ENCODE data around the gene ABCC2.

DNA sequence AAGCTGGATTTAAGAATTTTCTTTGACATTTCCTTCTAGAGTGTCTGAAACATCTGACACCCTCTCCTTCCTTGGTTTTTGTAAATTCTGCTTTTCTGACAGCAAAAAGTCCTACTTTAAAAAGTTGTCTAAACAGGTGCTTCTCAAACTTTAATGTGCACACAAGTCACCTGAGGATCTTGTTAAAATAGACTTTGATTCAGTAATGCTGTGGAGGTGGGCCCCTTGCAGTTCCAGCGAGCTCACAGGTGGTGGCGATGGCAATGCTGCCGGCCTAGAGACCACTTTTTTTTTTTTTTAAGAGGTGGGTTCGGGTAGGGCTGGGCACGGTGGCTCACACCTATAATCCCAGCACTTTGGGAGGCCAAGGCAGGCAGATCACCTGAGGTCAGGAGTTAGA is 77.1 kb downstream of the ABCC2 start:
- TF ChIP-seq, protein P1, sequence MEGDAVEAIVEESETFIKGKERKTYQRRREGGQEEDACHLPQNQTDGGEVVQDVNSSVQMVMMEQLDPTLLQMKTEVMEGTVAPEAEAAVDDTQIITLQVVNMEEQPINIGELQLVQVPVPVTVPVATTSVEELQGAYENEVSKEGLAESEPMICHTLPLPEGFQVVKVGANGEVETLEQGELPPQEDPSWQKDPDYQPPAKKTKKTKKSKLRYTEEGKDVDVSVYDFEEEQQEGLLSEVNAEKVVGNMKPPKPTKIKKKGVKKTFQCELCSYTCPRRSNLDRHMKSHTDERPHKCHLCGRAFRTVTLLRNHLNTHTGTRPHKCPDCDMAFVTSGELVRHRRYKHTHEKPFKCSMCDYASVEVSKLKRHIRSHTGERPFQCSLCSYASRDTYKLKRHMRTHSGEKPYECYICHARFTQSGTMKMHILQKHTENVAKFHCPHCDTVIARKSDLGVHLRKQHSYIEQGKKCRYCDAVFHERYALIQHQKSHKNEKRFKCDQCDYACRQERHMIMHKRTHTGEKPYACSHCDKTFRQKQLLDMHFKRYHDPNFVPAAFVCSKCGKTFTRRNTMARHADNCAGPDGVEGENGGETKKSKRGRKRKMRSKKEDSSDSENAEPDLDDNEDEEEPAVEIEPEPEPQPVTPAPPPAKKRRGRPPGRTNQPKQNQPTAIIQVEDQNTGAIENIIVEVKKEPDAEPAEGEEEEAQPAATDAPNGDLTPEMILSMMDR (IDR thresholded peaks at IDR 0.05; ENCODE audit: low read depth, low read length): peak; percentile 42
- TF ChIP-seq MYC (IDR thresholded peaks at IDR 0.05; ENCODE audit: low read depth, low read length): no peak
